ENCODE results near the gene MLLT6. TPM values are rescaled to one million over a fixed set of nuclear protein-coding genes. Genes with fewer than 3 reads are reported as not detected.

Gene MLLT6
- total and polyA plus RNA-seq, 2 of the 13 experiments (the other 11 are each of a cell fraction or from before 2014, with no cell fraction given): 50.7 to 69.5 TPM

DNA sequence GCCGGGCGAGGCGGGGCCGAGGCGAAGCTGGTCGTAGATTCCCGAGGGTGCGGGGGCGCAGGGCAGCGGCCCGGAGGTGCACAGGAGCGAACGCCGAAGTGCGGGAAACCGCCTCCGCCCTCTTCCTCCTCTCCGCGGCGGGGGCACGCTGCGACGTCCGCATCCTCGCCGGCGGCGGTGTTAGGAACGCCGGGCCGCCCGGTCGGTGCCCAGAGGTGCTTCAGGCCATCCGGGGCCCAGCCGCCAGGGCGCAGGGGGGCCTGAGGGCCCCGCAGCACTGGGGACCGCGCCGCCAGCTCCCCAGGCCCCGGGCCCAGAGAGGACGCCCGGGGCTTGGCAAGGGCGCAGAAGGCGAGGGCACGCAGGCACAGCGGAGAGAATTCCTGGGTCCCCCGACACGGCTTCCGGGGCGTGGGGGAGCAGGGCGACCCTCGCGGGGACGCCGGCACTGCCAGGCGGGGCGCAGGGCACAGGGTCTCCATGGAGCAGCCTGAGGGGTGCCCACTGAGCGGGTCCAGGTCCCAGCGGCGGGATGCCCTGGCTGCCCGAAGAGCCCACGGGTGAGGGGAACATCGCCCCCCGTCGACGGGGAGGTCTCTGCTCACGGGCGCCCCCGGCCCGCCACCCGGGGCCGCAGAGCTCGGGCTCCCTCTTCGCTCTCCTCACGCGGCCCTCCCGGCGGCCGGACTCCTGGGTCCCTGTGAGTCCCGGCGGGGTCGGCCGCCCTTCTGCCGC is 30.9 kb upstream of the MLLT6 start (continued):
- TF ChIP-seq, protein P1, sequence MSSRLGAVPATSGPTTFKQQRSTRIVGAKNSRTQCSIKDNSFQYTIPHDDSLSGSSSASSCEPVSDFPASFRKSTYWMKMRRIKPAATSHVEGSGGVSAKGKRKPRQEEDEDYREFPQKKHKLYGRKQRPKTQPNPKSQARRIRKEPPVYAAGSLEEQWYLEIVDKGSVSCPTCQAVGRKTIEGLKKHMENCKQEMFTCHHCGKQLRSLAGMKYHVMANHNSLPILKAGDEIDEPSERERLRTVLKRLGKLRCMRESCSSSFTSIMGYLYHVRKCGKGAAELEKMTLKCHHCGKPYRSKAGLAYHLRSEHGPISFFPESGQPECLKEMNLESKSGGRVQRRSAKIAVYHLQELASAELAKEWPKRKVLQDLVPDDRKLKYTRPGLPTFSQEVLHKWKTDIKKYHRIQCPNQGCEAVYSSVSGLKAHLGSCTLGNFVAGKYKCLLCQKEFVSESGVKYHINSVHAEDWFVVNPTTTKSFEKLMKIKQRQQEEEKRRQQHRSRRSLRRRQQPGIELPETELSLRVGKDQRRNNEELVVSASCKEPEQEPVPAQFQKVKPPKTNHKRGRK (CRISPR knock-in tag; IDR thresholded peaks at IDR 0.05): no peak
- no peak for TF ChIP-seq ZNF24 (IDR thresholded peaks at IDR 0.05)
- no peak for TF ChIP-seq YEATS2 (CRISPR knock-in tag; IDR thresholded peaks at IDR 0.05; ENCODE audit: borderline replicate concordance)
- TF ChIP-seq, protein P2, sequence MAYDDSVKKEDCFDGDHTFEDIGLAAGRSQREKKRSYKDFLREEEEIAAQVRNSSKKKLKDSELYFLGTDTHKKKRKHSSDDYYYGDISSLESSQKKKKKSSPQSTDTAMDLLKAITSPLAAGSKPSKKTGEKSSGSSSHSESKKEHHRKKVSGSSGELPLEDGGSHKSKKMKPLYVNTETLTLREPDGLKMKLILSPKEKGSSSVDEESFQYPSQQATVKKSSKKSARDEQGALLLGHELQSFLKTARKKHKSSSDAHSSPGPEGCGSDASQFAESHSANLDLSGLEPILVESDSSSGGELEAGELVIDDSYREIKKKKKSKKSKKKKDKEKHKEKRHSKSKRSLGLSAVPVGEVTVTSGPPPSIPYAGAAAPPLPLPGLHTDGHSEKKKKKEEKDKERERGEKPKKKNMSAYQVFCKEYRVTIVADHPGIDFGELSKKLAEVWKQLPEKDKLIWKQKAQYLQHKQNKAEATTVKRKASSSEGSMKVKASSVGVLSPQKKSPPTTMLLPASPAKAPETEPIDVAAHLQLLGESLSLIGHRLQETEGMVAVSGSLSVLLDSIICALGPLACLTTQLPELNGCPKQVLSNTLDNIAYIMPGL (CRISPR knock-in tag; IDR thresholded peaks at IDR 0.05; ENCODE audit: borderline replicate concordance in 1 of 2, low read depth in 1 of 2): 0 out of 4 replicates have a peak, but pooled peaks of 1 of the 2 experiments have one; percentile 63
- TF ChIP-seq MTF1 (CRISPR knock-in tag; IDR thresholded peaks at IDR 0.05): no peak
- no peak for TF ChIP-seq CHCHD3 (CRISPR knock-in tag; IDR thresholded peaks at IDR 0.05)
- TF ChIP-seq MYC (CRISPR knock-in tag; IDR thresholded peaks at IDR 0.05; ENCODE audit: borderline replicate concordance): no peak
- TF ChIP-seq GATA4 (IDR thresholded peaks at IDR 0.05; ENCODE audit: borderline replicate concordance, low read depth): no peak
- TF ChIP-seq JUND (CRISPR knock-in tag; IDR thresholded peaks at IDR 0.05): peak; percentile 34; the same call in 1 of the 2 replicates
- TF ChIP-seq, protein P3, sequence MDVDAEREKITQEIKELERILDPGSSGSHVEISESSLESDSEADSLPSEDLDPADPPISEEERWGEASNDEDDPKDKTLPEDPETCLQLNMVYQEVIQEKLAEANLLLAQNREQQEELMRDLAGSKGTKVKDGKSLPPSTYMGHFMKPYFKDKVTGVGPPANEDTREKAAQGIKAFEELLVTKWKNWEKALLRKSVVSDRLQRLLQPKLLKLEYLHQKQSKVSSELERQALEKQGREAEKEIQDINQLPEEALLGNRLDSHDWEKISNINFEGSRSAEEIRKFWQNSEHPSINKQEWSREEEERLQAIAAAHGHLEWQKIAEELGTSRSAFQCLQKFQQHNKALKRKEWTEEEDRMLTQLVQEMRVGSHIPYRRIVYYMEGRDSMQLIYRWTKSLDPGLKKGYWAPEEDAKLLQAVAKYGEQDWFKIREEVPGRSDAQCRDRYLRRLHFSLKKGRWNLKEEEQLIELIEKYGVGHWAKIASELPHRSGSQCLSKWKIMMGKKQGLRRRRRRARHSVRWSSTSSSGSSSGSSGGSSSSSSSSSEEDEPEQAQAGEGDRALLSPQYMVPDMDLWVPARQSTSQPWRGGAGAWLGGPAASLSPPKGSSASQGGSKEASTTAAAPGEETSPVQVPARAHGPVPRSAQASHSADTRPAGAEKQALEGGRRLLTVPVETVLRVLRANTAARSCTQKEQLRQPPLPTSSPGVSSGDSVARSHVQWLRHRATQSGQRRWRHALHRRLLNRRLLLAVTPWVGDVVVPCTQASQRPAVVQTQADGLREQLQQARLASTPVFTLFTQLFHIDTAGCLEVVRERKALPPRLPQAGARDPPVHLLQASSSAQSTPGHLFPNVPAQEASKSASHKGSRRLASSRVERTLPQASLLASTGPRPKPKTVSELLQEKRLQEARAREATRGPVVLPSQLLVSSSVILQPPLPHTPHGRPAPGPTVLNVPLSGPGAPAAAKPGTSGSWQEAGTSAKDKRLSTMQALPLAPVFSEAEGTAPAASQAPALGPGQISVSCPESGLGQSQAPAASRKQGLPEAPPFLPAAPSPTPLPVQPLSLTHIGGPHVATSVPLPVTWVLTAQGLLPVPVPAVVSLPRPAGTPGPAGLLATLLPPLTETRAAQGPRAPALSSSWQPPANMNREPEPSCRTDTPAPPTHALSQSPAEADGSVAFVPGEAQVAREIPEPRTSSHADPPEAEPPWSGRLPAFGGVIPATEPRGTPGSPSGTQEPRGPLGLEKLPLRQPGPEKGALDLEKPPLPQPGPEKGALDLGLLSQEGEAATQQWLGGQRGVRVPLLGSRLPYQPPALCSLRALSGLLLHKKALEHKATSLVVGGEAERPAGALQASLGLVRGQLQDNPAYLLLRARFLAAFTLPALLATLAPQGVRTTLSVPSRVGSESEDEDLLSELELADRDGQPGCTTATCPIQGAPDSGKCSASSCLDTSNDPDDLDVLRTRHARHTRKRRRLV (CRISPR knock-in tag; IDR thresholded peaks at IDR 0.05): no peak; the same call in 1 of the 2 replicates
- TF ChIP-seq, protein P4, sequence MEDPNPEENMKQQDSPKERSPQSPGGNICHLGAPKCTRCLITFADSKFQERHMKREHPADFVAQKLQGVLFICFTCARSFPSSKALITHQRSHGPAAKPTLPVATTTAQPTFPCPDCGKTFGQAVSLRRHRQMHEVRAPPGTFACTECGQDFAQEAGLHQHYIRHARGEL (CRISPR knock-in tag; IDR thresholded peaks at IDR 0.05): no peak
- no peak for TF ChIP-seq KAT8 (CRISPR knock-in tag; IDR thresholded peaks at IDR 0.05)
- TF ChIP-seq ZNF343 (CRISPR knock-in tag; IDR thresholded peaks at IDR 0.05): 0 out of 2 replicates have a peak, but pooled peaks have one; percentile 39
- no peak for TF ChIP-seq ZFP62 (CRISPR knock-in tag; IDR thresholded peaks at IDR 0.05)
- TF ChIP-seq KAT7 (CRISPR knock-in tag; IDR thresholded peaks at IDR 0.05; ENCODE audit: borderline replicate concordance): peak; percentile 12; the same call in 1 of the 2 replicates
- no peak for TF ChIP-seq TARDBP (CRISPR knock-in tag; IDR thresholded peaks at IDR 0.05)
- TF ChIP-seq, protein P5, sequence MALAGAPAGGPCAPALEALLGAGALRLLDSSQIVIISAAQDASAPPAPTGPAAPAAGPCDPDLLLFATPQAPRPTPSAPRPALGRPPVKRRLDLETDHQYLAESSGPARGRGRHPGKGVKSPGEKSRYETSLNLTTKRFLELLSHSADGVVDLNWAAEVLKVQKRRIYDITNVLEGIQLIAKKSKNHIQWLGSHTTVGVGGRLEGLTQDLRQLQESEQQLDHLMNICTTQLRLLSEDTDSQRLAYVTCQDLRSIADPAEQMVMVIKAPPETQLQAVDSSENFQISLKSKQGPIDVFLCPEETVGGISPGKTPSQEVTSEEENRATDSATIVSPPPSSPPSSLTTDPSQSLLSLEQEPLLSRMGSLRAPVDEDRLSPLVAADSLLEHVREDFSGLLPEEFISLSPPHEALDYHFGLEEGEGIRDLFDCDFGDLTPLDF (CRISPR knock-in tag; IDR thresholded peaks at IDR 0.05): no peak
- no peak for TF ChIP-seq ZNF557 (CRISPR knock-in tag; IDR thresholded peaks at IDR 0.05)
- peak; percentile 25; the same call in 1 of the 2 replicates for TF ChIP-seq ATF7-NPFF (CRISPR knock-in tag; IDR thresholded peaks at IDR 0.05; ENCODE audit: low read depth)
- TF ChIP-seq BRD4 (CRISPR knock-in tag; IDR thresholded peaks at IDR 0.05): no peak

Data from HepG2 (cell line).